ENCODE results near the gene PLEKHJ1.

PLEKHJ1 gene

GRCh38 chr19:2212861-2213711 lies 23.0 kb downstream of the PLEKHJ1 start:
- H3K27me3 ChIP-seq (ENCODE audit: control insufficient read depth in 5 of 5, insufficient read depth in 4 of 5, low read length in 5 of 5), result no peaks in the 10 kb centered on the region
- no peak overlapping the region for H3K27ac ChIP-seq (ENCODE audit: low read depth, low read length)
- H3K9me3 ChIP-seq (ENCODE audit: control insufficient read depth in 5 of 5, low read length in 5 of 5), result no peaks in the 10 kb centered on the region
- no peak overlapping the region for H3K9ac ChIP-seq (ENCODE audit: low read length in 5 of 5)
- H3K4me3 ChIP-seq (ENCODE audit: low read depth in 1 of 5, low read length in 5 of 5), result no peak overlapping the region
- peaks cover 0 to 91% (median 84%) of the 10 kb centered on the region in 5 donors for H3K36me3 ChIP-seq (ENCODE audit: control insufficient read depth in 5 of 5, insufficient read depth in 5 of 5, low read length in 5 of 5)
- H3K4me1 ChIP-seq (ENCODE audit: control insufficient read depth in 5 of 5, insufficient read depth in 5 of 5, low read length in 5 of 5), result peaks cover 0 to 14% (median 11%) of the 10 kb centered on the region in 5 donors

GRCh38 chr19:2210987-2211740 lies 25.0 kb downstream of the PLEKHJ1 start:
- no peak overlapping the region for H3K9ac ChIP-seq (ENCODE audit: low read length in 5 of 5)
- H3K9me3 ChIP-seq (ENCODE audit: control insufficient read depth in 5 of 5, low read length in 5 of 5), result no peaks in the 10 kb centered on the region
- peaks cover 0 to 91% (median 78%) of the 10 kb centered on the region in 5 donors for H3K36me3 ChIP-seq (ENCODE audit: control insufficient read depth in 5 of 5, insufficient read depth in 5 of 5, low read length in 5 of 5)
- no peak overlapping the region for H3K4me3 ChIP-seq (ENCODE audit: low read depth in 1 of 5, low read length in 5 of 5)
- H3K27ac ChIP-seq (ENCODE audit: low read depth, low read length), result no peak overlapping the region
- H3K27me3 ChIP-seq (ENCODE audit: control insufficient read depth in 5 of 5, insufficient read depth in 4 of 5, low read length in 5 of 5), result no peaks in the 10 kb centered on the region
- H3K4me1 ChIP-seq (ENCODE audit: control insufficient read depth in 5 of 5, insufficient read depth in 5 of 5, low read length in 5 of 5), result peaks cover 0 to 16% (median 13%) of the 10 kb centered on the region in 5 donors

GRCh38 chr19:2210206-2210605 lies 25.9 kb downstream of the PLEKHJ1 start:
- Histone ChIP-seq H3K36me3 (ENCODE audit: control insufficient read depth in 5 of 5, insufficient read depth in 5 of 5, low read length in 5 of 5) (peaks cover 0 to 88% (median 69%) of the 10 kb centered on the region in 5 donors), H3K27ac (ENCODE audit: low read depth, low read length) (no peak overlapping the region)

GRCh38 chr19:2209408-2209807 lies 26.7 kb downstream of the PLEKHJ1 start:
- no peak overlapping the region for H3K9ac ChIP-seq (ENCODE audit: low read length in 5 of 5)
- no peak overlapping the region for H3K4me3 ChIP-seq (ENCODE audit: low read depth in 1 of 5, low read length in 5 of 5)
- H3K27me3 ChIP-seq (ENCODE audit: control insufficient read depth in 5 of 5, insufficient read depth in 4 of 5, low read length in 5 of 5), result no peaks in the 10 kb centered on the region
- H3K36me3 ChIP-seq (ENCODE audit: control insufficient read depth in 5 of 5, insufficient read depth in 5 of 5, low read length in 5 of 5), result peaks cover 0 to 85% (median 63%) of the 10 kb centered on the region in 5 donors
- no peaks in the 10 kb centered on the region for H3K9me3 ChIP-seq (ENCODE audit: control insufficient read depth in 5 of 5, low read length in 5 of 5)
- no peak overlapping the region for H3K27ac ChIP-seq (ENCODE audit: low read depth, low read length)
- H3K4me1 ChIP-seq (ENCODE audit: control insufficient read depth in 5 of 5, insufficient read depth in 5 of 5, low read length in 5 of 5), result peaks cover 0 to 16% (median 13%) of the 10 kb centered on the region in 5 donors

More at GRCh38 chr19:2210206-2210605, 25.9 kb downstream of the PLEKHJ1 start:
- Histone ChIP-seq H3K4me1 (ENCODE audit: control insufficient read depth in 5 of 5, insufficient read depth in 5 of 5, low read length in 5 of 5) (peaks cover 0 to 16% (median 13%) of the 10 kb centered on the region in 5 donors), H3K9me3 (ENCODE audit: control insufficient read depth in 5 of 5, low read length in 5 of 5) (no peaks in the 10 kb centered on the region), H3K4me3 (ENCODE audit: low read depth in 1 of 5, low read length in 5 of 5) (no peak overlapping the region), H3K27me3 (ENCODE audit: control insufficient read depth in 5 of 5, insufficient read depth in 4 of 5, low read length in 5 of 5) (no peaks in the 10 kb centered on the region), H3K9ac (ENCODE audit: low read length in 5 of 5) (no peak overlapping the region)

- peaks cover 0 to 85% (median 63%) of the 10 kb centered on the region in 5 donors for H3K36me3 ChIP-seq (ENCODE audit: control insufficient read depth in 5 of 5, insufficient read depth in 5 of 5, low read length in 5 of 5)
- peak overlapping the region; percentile 17 for H3K27ac ChIP-seq (ENCODE audit: low read depth, low read length)
These were observed 27.2 kb downstream of the PLEKHJ1 start for GRCh38 chr19:2208975-2209374.

GRCh38 chr19:2207991-2208860 lies 27.9 kb downstream of the PLEKHJ1 start:
- H3K9me3 ChIP-seq (ENCODE audit: control insufficient read depth in 5 of 5, low read length in 5 of 5), result no peaks in the 10 kb centered on the region
- peaks cover 0 to 16% (median 13%) of the 10 kb centered on the region in 5 donors for H3K4me1 ChIP-seq (ENCODE audit: control insufficient read depth in 5 of 5, insufficient read depth in 5 of 5, low read length in 5 of 5)
- peak overlapping the region; percentile 17 for H3K27ac ChIP-seq (ENCODE audit: low read depth, low read length)
- H3K4me3 ChIP-seq (ENCODE audit: low read depth in 1 of 5, low read length in 5 of 5), result peak overlapping the region in 1 of 5 donors; percentile 10
- H3K27me3 ChIP-seq (ENCODE audit: control insufficient read depth in 5 of 5, insufficient read depth in 4 of 5, low read length in 5 of 5), result no peaks in the 10 kb centered on the region
- peaks cover 0 to 85% (median 63%) of the 10 kb centered on the region in 5 donors for H3K36me3 ChIP-seq (ENCODE audit: control insufficient read depth in 5 of 5, insufficient read depth in 5 of 5, low read length in 5 of 5)
- H3K9ac ChIP-seq (ENCODE audit: low read length in 5 of 5), result no peak overlapping the region

More at GRCh38 chr19:2208975-2209374, 27.2 kb downstream of the PLEKHJ1 start:
- peaks cover 0 to 16% (median 13%) of the 10 kb centered on the region in 5 donors for H3K4me1 ChIP-seq (ENCODE audit: control insufficient read depth in 5 of 5, insufficient read depth in 5 of 5, low read length in 5 of 5)
- no peaks in the 10 kb centered on the region for H3K27me3 ChIP-seq (ENCODE audit: control insufficient read depth in 5 of 5, insufficient read depth in 4 of 5, low read length in 5 of 5)
- H3K9me3 ChIP-seq (ENCODE audit: control insufficient read depth in 5 of 5, low read length in 5 of 5), result no peaks in the 10 kb centered on the region
- no peak overlapping the region for H3K4me3 ChIP-seq (ENCODE audit: low read depth in 1 of 5, low read length in 5 of 5)
- no peak overlapping the region for H3K9ac ChIP-seq (ENCODE audit: low read length in 5 of 5)

GRCh38 chr19:2207008-2207407 lies 29.1 kb downstream of the PLEKHJ1 start:
- Histone ChIP-seq H3K36me3 (ENCODE audit: control insufficient read depth in 5 of 5, insufficient read depth in 5 of 5, low read length in 5 of 5) (peaks cover 0 to 84% (median 59%) of the 10 kb centered on the region in 5 donors), H3K4me3 (ENCODE audit: low read depth in 1 of 5, low read length in 5 of 5) (no peak overlapping the region), H3K4me1 (ENCODE audit: control insufficient read depth in 5 of 5, insufficient read depth in 5 of 5, low read length in 5 of 5) (peaks cover 0 to 16% (median 13%) of the 10 kb centered on the region in 5 donors), H3K9ac (ENCODE audit: low read length in 5 of 5) (no peak overlapping the region), H3K27me3 (ENCODE audit: control insufficient read depth in 5 of 5, insufficient read depth in 4 of 5, low read length in 5 of 5) (no peaks in the 10 kb centered on the region), H3K27ac (ENCODE audit: low read depth, low read length) (no peak overlapping the region), H3K9me3 (ENCODE audit: control insufficient read depth in 5 of 5, low read length in 5 of 5) (no peaks in the 10 kb centered on the region)

GRCh38 chr19:2202366-2202765 lies 33.8 kb downstream of the PLEKHJ1 start:
- no peaks in the 10 kb centered on the region for H3K27me3 ChIP-seq (ENCODE audit: control insufficient read depth in 5 of 5, insufficient read depth in 4 of 5, low read length in 5 of 5)
- H3K36me3 ChIP-seq (ENCODE audit: control insufficient read depth in 5 of 5, insufficient read depth in 5 of 5, low read length in 5 of 5), result peaks cover 0 to 85% (median 52%) of the 10 kb centered on the region in 5 donors
- no peak overlapping the region for H3K27ac ChIP-seq (ENCODE audit: low read depth, low read length)
- no peaks in the 10 kb centered on the region for H3K4me1 ChIP-seq (ENCODE audit: control insufficient read depth in 5 of 5, insufficient read depth in 5 of 5, low read length in 5 of 5)
- H3K9ac ChIP-seq (ENCODE audit: low read length in 5 of 5), result no peak overlapping the region
- no peak overlapping the region for H3K4me3 ChIP-seq (ENCODE audit: low read depth in 1 of 5, low read length in 5 of 5)
- no peaks in the 10 kb centered on the region for H3K9me3 ChIP-seq (ENCODE audit: control insufficient read depth in 5 of 5, low read length in 5 of 5)

GRCh38 chr19:2201473-2202148 lies 34.5 kb downstream of the PLEKHJ1 start:
- Histone ChIP-seq H3K9ac (ENCODE audit: low read length in 5 of 5) (no peak overlapping the region), H3K27me3 (ENCODE audit: control insufficient read depth in 5 of 5, insufficient read depth in 4 of 5, low read length in 5 of 5) (no peaks in the 10 kb centered on the region), H3K9me3 (ENCODE audit: control insufficient read depth in 5 of 5, low read length in 5 of 5) (no peaks in the 10 kb centered on the region), H3K27ac (ENCODE audit: low read depth, low read length) (no peak overlapping the region), H3K4me1 (ENCODE audit: control insufficient read depth in 5 of 5, insufficient read depth in 5 of 5, low read length in 5 of 5) (no peaks in the 10 kb centered on the region), H3K4me3 (ENCODE audit: low read depth in 1 of 5, low read length in 5 of 5) (no peak overlapping the region), H3K36me3 (ENCODE audit: control insufficient read depth in 5 of 5, insufficient read depth in 5 of 5, low read length in 5 of 5) (peaks cover 0 to 85% (median 52%) of the 10 kb centered on the region in 5 donors)
